Hepatocyte (in vitro differentiated cells): ENCODE results near the gene SCTR.

Source experiments
- EZH2 ChIP-seq: fragments of 200-600 bp; sonication (generic); IDR thresholded peaks from 2 replicates; pipeline ENCODE4 v1.6.1; 2016; ENCODE audit warnings: antibody characterized with exemption, mild to moderate bottlenecking, borderline replicate concordance
- EZH2phosphoT487 ChIP-seq: fragments of 200-600 bp; sonication (generic); IDR thresholded peaks from one replicate; pipeline ENCODE4 v1.6.1; 2018; ENCODE audit warnings: antibody characterized with exemption, mild to moderate bottlenecking, low read depth, moderate library complexity; ENCODE audit not compliant: unreplicated experiment, severe bottlenecking
- TF ChIP-seq, protein P1 (sequence below): fragments of 200-600 bp; sonication (generic); IDR thresholded peaks from 2 replicates; pipeline ENCODE4 v1.5.1; 2016; ENCODE audit warnings: antibody characterized with exemption, mild to moderate bottlenecking; ENCODE audit not compliant: poor library complexity

GRCh38 chr2:119488245-119489214 lies 35.8 kb downstream of the SCTR start:
- TF ChIP-seq, protein P1, sequence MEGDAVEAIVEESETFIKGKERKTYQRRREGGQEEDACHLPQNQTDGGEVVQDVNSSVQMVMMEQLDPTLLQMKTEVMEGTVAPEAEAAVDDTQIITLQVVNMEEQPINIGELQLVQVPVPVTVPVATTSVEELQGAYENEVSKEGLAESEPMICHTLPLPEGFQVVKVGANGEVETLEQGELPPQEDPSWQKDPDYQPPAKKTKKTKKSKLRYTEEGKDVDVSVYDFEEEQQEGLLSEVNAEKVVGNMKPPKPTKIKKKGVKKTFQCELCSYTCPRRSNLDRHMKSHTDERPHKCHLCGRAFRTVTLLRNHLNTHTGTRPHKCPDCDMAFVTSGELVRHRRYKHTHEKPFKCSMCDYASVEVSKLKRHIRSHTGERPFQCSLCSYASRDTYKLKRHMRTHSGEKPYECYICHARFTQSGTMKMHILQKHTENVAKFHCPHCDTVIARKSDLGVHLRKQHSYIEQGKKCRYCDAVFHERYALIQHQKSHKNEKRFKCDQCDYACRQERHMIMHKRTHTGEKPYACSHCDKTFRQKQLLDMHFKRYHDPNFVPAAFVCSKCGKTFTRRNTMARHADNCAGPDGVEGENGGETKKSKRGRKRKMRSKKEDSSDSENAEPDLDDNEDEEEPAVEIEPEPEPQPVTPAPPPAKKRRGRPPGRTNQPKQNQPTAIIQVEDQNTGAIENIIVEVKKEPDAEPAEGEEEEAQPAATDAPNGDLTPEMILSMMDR = no peak
- TF ChIP-seq EZH2 (no peak), EZH2phosphoT487 (no peak)
